Stimulated activated CD8-positive, alpha-beta memory T cell treated with anti-CD3 and anti-CD28 coated beads, Interleukin-4, amount 100 ng/mL, for 48 hours (primary cell): ENCODE results near the gene ALDH5A1.
A peak's percentile ranks its signal among the peaks of the same experiment; 100 is the strongest.

Experiments used
- DNase-seq: peaks from one replicate; pipeline ENCODE4 v3.0.0-alpha.2; 2020

Gene ALDH5A1

DNA sequence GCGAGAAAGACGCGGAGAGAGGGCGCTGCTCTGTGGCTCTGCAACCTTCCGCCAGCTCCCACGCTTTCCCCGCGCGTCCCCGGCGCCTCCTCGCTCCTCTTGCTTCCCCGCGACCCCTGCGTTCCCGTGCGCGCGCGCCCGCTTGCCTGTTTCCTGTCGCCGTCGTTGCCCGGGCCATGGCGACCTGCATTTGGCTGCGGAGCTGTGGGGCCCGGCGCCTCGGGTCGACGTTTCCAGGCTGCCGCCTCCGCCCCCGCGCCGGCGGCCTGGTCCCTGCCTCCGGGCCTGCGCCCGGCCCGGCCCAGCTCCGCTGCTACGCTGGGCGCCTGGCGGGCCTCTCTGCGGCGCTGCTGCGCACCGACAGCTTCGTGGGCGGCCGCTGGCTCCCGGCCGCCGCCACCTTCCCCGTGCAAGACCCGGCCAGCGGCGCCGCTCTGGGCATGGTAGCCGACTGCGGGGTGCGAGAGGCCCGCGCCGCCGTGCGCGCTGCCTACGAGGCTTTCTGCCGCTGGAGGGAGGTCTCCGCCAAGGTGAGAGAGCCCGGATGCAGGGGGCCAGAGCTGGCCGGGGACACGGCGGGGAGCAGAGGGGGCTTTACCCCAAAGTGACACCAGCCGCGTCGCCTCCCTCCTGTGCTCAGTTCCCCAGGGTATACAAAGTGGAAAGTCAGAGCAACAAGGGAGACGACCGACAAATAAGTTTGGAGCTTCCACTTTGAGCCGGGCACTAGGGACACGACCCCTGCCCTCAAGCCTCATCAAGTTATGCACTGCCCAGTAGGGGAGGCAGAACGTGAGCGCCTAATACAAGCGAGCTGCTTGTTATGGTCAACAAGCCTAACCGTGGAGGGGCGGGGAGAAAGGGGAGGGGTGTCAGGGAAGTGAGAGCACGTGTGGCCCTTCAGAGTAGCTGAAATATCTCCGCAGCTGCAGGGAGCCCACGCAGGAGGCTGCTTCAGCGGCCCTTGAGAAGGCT is at the start of gene ALDH5A1:
Gene ALDH5A1 (plus strand): TSS at position 149 of the 975 bp plus-strand sequence. CDS start 28 bp downstream, at position 177.
- peak; percentile 86 for DNase-seq

DNA sequence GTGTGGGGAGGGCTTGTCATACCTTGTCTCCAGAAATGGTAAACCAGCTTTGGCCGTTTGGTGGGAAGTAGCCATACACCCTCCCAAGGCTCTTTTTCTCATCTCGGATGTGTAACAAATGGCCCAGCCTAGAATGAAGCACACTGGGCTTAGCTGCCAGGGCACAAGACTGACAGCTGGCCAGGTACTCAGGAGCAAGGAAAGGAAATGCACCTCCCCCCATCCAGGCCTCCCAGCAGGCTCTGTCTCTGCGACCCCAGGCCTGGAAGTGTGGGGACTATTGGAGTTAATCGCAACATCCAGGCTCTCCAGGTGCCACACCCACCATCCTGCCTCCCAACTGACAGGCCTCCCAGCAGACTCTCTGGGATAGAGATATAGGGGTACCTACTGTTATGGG is 49.1 kb upstream of the ALDH5A1 start:
- DNase-seq, result no peak

GRCh38 chr6:24446670-24447069 is 48.1 kb upstream of the ALDH5A1 start:
- DNase-seq, result no peak

GRCh38 chr6:24448396-24448795 is 46.4 kb upstream of the ALDH5A1 start:
- DNase-seq, result no peak

DNA sequence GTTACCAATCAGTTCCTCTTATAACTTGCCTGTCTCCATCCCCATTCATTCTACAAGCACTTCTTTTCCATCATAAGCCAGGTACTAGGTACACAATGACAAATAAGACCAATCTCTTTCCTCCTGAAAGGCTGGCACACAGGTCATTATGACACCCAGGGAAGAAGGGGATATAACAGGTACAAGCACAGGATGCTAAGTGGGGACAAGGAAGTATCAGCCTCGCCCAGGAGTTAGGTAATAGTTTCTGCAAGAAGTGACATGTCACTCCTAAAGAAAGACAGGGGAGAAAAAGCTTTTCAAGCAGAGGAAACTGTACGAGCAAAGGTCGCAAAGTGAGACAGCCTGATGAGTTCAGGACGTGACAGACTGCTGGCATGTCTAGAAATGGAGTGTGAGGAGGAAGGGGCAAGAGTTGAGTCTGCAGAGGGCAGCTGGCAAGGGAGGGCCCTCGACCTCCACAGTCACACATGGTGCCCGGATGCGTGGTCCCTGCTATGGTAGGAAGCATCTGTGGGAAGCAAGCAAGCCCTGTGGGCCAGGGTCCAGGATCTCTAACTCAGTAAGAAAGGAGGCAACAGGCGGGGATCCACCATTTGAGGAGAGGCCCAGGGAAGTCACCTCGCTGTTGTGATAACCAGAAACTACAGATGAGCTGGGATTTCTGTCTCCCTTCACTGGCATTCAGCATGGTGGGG is 45.8 kb upstream of the ALDH5A1 start:
- no peak for DNase-seq

DNA sequence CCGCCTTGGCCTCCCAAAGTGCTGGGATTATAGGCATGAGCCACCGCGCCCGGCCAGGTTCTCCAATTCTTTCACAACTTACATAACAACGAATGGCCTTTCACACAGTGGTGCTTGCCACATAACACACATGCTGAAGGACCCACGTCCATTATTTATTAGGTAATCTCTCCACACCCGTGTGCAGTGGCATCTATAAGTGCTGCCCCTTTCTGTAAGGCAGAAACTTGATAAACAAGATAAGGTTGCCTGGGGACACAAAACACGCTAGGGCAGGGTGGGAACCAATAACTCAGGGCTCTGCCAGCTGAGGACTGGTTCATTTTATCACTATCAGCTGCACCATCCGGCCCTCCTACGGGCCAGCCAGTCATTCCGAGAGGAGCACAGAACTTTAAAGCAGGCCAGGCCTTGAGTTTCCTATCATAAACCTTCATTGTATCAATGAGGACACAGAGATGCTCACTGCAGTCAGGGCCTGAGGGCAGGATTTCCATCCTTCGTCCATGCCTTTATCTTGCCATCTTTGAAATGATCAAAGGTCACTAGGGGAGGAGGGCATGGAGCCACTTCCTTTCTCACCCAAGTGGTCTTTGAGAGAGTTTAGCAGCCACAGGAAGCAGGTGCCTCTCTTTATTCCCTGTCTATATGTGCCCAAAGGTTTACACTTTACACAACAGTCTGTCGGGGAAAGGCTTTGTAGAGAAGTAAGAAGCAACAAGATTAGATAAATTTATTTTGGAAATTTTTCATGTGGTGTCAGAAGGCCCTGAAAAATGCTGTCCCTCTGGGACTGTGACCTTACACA is 43.0 kb upstream of the ALDH5A1 start:
- DNase-seq, result no peak

DNA sequence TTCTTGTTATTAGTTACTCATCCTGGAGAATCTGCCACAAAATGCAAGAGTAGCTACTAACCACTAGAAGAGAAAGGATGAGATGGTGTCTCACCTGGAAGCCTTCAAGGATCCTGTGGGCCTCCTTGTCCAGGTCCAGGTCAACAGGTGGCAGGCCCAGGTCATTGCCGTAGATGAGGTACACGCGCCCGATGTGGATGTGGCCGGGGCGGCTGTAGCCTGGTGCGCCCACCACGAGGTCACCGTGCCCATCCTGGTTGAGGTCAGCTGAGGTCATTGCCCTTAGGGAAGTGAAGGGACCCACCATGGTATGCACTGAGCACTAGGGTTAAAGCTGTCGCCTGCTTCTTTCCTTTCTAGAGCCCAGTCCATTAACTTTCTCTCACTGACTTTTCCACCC is 40.8 kb upstream of the ALDH5A1 start:
- DNase-seq, result no peak

DNA sequence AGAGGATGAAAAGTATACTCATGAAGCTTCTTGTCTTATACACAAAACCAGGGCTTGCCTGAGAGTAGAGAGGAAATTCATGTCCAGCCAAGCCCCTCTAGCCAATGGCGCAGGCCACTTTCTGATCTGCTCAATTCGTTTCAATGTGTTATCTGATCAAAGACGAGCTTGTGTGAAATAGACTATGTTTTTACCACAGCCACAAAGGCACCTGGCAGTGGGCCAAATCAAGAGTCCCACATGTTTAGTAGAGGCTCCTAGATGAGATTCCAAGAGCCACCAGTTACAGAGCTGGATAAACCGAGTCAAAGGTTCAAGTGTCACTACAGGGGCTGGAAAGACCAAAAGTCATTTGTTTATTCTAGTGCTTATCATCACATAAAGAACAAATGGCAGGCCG is 40.3 kb upstream of the ALDH5A1 start:
- DNase-seq, result no peak

DNA sequence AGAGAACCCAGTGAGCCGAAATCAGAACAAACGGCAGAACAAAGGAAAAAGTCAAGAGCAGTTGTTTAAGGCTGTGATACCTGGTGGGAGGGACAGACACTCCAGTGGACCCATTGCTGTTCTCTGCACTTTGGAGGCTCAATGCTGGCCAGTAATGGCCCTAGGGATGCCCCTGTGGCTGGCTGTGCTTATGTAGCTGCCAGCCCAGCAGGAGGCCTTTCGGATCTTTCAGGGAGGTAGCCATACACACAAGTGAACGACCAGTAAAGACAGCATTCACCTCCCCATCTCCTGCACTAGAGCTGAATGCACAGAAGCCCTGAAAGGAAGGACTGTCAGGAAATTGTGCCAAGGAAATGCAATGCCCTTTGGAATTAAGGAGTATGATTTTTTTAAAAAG is 39.7 kb upstream of the ALDH5A1 start:
- no peak for DNase-seq

DNA sequence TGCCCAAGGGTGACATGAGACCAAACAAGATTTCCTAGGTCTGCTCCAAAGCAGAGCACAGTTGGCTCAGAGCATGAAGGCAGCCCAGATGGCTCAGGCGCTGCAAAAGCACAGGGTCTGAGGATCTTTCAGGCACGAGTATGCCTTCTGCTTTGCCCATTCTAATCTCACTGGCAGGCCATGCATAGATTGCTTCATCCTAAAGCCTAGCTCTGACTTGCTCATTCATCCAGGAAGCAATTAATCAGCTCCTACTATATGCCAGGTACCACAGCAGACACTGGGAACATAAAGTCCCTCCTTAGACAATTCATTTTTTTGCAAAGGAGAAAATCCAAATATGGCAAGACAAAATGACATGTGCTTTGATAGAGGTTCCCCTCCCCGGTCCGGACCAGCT is 36.6 kb upstream of the ALDH5A1 start:
- DNase-seq, result no peak

DNA sequence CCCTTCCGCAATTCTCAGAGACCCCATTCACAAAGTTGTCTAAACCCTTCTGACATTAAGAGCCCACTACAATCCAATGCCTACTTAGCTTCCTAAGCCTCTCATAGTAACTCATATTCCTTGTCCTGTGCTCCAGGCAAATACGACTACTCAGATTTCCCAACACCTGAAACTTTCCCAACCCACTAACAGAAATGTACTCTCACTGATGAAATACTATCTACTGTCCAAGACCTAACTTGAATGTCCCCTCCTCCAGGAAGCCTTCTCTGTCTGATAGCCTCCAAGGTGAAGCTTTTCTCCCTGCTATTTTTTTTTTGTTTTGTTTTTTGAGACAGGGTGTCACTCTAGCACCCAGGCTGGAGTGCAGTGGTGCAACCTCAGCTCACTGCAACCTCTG is 35.8 kb upstream of the ALDH5A1 start:
- no peak for DNase-seq

- DNase-seq, result no peak
These were observed 33.8 kb upstream of the ALDH5A1 start for GRCh38 chr6:24460966-24461365.

DNA sequence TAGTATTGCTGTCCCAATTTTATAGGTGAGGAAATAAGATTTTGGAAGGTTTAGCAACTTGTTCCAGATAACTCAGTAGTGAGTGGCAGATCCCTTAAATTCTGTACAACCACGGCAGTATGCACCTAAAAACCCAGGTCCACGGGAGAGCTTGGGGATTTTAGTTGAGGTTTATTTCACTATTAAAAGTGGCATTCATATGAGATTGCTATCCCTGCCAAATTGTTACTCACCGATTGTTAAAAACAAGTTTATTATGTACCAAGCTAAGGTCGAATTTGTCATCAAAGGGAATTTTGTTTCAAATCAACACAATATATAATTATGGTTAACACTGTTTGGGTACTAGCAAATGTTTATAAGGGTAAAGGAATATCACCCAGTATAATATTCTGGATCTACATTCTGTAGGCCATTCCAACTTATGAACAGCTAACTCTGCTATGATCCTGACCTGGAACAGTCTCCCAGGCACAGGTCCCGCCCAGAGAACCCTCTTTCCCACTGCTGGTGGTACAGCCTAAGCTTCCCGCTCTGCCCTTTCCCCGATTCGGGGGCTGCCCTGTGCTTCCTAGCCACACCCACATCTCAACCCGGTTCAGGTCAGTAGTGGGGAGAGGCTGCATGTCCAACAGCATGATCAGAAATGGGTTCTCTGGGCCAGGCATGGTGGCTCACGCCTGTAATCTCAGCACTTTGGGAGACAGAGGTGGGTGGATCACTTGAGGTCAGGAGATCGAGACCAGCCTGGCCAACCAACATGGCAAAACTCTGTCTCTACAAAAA is 30.3 kb upstream of the ALDH5A1 start:
- DNase-seq, result no peak

- no peak for DNase-seq
These were observed 25.0 kb upstream of the ALDH5A1 start for GRCh38 chr6:24469811-24470210.

DNA sequence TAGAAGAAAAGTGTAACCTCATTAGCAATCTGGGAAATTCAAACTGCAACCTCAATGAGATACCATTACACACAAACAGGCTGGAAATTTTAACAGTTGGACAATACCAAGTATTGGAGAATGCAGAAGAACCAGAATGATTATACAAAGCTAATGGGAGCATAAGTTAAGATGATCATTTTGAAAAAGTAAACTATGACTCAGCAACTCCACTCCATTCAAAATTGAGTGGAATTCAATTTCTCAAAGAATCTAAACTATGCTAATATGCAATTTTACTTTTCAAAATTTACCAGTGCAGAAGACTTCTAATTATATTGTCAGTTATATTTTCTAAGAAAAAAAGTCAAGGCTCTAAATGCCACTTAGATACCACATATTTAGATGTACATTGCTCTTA is 22.6 kb upstream of the ALDH5A1 start:
- no peak for DNase-seq

- DNase-seq, result no peak
These were observed 18.1 kb upstream of the ALDH5A1 start for GRCh38 chr6:24476631-24477030.

GRCh38 chr6:24477070-24477469 is 17.7 kb upstream of the ALDH5A1 start:
- DNase-seq, result no peak

- no peak for DNase-seq
These were observed 15.9 kb upstream of the ALDH5A1 start for GRCh38 chr6:24478903-24479302.

GRCh38 chr6:24480705-24481104 is 14.1 kb upstream of the ALDH5A1 start:
- DNase-seq, result no peak

DNA sequence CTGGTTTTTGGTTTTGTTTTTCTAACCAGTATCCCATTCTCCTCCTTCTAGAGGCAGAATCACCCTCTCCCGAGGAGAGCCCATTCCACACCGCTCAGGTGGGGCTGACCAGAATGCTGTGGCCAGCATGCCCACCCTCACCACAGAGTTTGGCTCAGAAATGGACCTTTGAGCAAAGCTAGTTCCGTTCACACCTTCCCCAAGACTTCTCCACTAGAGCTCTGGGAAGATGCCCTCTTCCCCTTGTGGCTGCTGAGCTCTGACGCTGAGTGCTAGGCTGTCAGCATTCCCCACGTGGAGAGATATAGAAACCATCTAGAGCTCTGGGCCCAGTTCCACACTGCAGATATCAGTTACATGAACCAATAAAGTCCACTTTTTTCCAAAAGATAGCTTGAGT is 13.3 kb upstream of the ALDH5A1 start:
- DNase-seq, result no peak

DNA sequence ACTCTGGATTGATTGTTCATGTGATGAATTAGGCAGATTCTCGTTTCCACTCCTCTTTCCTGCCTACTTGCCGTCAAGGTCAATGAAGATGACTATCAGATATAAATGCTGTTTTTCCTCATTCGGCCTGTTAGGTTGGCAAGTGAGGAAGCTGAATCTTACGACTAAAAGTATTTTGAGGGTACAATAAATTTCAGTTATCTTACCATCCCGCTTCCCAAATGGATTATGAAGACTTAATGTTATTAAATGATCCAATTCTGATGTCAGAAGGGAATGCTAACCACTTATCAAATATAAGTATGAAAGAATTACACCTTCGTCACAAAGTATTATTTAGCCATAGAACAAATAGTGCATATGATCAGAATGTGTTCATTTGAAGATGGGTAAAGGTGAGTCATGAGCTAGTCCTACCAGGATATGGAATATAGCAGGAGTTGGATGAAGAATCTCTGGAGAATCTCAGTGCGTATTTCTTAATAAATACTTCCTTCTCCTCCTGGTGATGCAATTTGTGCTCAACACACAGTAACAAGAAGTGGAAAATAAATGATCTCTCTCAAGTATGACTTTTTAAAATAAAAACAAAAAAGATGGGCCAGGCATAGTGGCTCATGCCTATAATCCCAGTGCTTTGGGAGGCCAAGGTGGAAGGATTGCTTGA is 10.0 kb upstream of the ALDH5A1 start:
- DNase-seq, result no peak

GRCh38 chr6:24486065-24486464 is 8.7 kb upstream of the ALDH5A1 start:
- no peak for DNase-seq
